Chondrocyte (in vitro differentiated cells): ENCODE results near the gene RRAD. TPM values are rescaled to one million over a fixed set of nuclear protein-coding genes. Genes with fewer than 3 reads are reported as not detected.

Experiments used
- DNase-seq: peaks from one replicate; pipeline ENCODE4 v3.0.0; 2021; ENCODE audit warnings: mixed read lengths, low spot score
- H3K27ac Mint-ChIP-seq: one replicate; pipeline ENCODE4 v1.8.0; 2021; ENCODE audit warnings: mild to moderate bottlenecking, moderate library complexity, mixed read lengths; ENCODE audit not compliant: unreplicated experiment
- H3K27me3 Mint-ChIP-seq: 2 replicates; pipeline ENCODE4 v1.8.0; 2021; ENCODE audit warnings: low read depth, mixed read lengths
- H3K36me3 Mint-ChIP-seq: 2 replicates; pipeline ENCODE4 v1.8.0; 2021; ENCODE audit warnings: low read depth, mixed read lengths
- H3K4me1 Mint-ChIP-seq: 2 replicates; pipeline ENCODE4 v1.8.0; 2021; ENCODE audit warnings: low read depth, mild to moderate bottlenecking, mixed read lengths
- H3K4me3 Mint-ChIP-seq: one replicate; pipeline ENCODE4 v1.8.0; 2021; ENCODE audit warnings: mild to moderate bottlenecking, moderate library complexity, mixed read lengths; ENCODE audit not compliant: unreplicated experiment
- H3K9me3 Mint-ChIP-seq: 2 replicates; pipeline ENCODE4 v1.8.0; 2021; ENCODE audit warnings: low read depth, mixed read lengths
- CTCF ChIP-seq: fragments of 200-600 bp; sonication (generic); IDR thresholded peaks from 2 replicates; pipeline ENCODE4 v1.5.0; 2021; ENCODE audit warnings: antibody characterized with exemption, mild to moderate bottlenecking, moderate library complexity
- total RNA-seq: library from RNA; stranded (reverse); gene quantifications from 3 replicates; pipeline ENCODE4 v1.2.1, GENCODE V29; 2021

RRAD gene
- total RNA-seq, 1 donor from 2014 or later: 6.5 TPM

- Mint-ChIP-seq H3K9me3 (no peaks in the 10 kb centered on the region), H3K27me3 (peaks cover 14% of the 10 kb centered on the region), H3K27ac (no peak overlapping the region), H3K4me3 (no peak overlapping the region), H3K36me3 (no peaks in the 10 kb centered on the region), H3K4me1 (peaks cover 16% of the 10 kb centered on the region)
- no peak for TF ChIP-seq CTCF
- DNase-seq: no peak
Measured at GRCh38 chr16:66920299-66920590, 5.1 kb downstream of the RRAD start.

- no peak overlapping the region for H3K27ac Mint-ChIP-seq
- no peaks in the 10 kb centered on the region for H3K36me3 Mint-ChIP-seq
- H3K4me1 Mint-ChIP-seq: peaks cover 15% of the 10 kb centered on the region
- H3K4me3 Mint-ChIP-seq: no peak overlapping the region
- DNase-seq: no peak
- peaks cover 17% of the 10 kb centered on the region for H3K27me3 Mint-ChIP-seq
- TF ChIP-seq CTCF: no peak
- H3K9me3 Mint-ChIP-seq: no peaks in the 10 kb centered on the region
Measured at GRCh38 chr16:66919569-66920298, 5.6 kb downstream of the RRAD start.

GRCh38 chr16:66918803-66919568 is 6.3 kb downstream of the RRAD start, which contains the start of gene CDH16:
Gene CDH16, minus strand, starts transcription at chr16:66918885. Its CDS starts 820 bp downstream, at chr16:66918065.
- no peak for DNase-seq
- Mint-ChIP-seq H3K4me3 (no peak within 1 kb of the TSS), H3K36me3 (no peaks in the 10 kb centered on the region), H3K27ac (no peak within 1 kb of the TSS), H3K4me1 (peaks cover 12% of the 10 kb centered on the region), H3K9me3 (no peaks in the 10 kb centered on the region), H3K27me3 (peaks cover 21% of the 10 kb centered on the region)
- no peak for TF ChIP-seq CTCF

- no peaks in the 10 kb centered on the region for H3K9me3 Mint-ChIP-seq
- peaks cover 21% of the 10 kb centered on the region for H3K27me3 Mint-ChIP-seq
- TF ChIP-seq CTCF: no peak
- no peak overlapping the region for H3K4me3 Mint-ChIP-seq
- no peaks in the 10 kb centered on the region for H3K36me3 Mint-ChIP-seq
- DNase-seq: no peak
- no peak overlapping the region for H3K27ac Mint-ChIP-seq
- peaks cover 6% of the 10 kb centered on the region for H3K4me1 Mint-ChIP-seq
Measured at GRCh38 chr16:66918355-66918754, 7.0 kb downstream of the RRAD start.

GRCh38 chr16:66917741-66918140 is 7.6 kb downstream of the RRAD start:
- Mint-ChIP-seq H3K27me3 (peaks cover 21% of the 10 kb centered on the region), H3K36me3 (no peaks in the 10 kb centered on the region), H3K4me3 (no peak overlapping the region), H3K9me3 (no peaks in the 10 kb centered on the region), H3K4me1 (no peaks in the 10 kb centered on the region), H3K27ac (no peak overlapping the region)
- no peak for TF ChIP-seq CTCF
- DNase-seq: no peak
